HG03135 (cell line): Measurements from ENCODE around the gene FBLN1.
"Not testable (repeated sequence)": the region's sequence is repeated elsewhere in the genome, so short reads cannot be mapped to it uniquely, and the experiment has no call there.

Experiments
- ATAC-seq: cut with Tn5 transposase; IDR thresholded peaks from one replicate; pipeline ENCODE4 v1.9.1; 2021; ENCODE audit warnings: mild to moderate bottlenecking, moderate library complexity; ENCODE audit not compliant: unreplicated experiment

FBLN1 gene

DNA sequence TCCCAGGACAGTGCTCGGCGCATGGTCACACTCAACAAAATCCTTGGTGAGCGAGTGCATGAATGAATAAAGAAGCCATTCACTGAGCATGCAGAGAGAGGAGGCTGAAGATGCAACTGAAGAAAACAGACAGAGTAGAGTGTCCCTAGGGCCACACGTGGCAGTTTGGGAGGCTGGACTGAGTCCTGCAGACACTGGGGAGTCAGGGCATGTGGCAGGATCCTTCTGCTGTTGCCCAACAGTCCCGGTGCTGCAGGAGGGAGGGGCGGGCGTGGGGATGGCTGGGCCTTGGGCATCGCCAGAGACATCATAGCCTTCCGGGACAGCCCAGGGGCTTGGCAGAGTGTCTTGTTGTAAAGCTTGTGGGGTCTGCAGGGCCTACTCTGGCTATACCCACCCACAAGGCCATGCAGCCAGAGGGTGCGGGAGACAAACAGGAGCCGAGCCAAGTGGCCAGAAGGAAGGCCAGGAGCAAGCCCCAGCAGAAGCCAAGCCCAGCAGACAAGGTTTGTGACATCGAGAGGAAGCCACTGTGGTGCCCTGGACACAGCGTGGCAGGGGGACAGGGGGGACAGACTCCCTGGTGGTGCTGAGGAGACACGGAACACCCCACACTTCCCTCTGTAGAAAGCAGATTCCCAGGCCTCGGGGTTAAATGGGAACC is 26.7 kb upstream of the FBLN1 start:
- ATAC-seq, result no peak

DNA sequence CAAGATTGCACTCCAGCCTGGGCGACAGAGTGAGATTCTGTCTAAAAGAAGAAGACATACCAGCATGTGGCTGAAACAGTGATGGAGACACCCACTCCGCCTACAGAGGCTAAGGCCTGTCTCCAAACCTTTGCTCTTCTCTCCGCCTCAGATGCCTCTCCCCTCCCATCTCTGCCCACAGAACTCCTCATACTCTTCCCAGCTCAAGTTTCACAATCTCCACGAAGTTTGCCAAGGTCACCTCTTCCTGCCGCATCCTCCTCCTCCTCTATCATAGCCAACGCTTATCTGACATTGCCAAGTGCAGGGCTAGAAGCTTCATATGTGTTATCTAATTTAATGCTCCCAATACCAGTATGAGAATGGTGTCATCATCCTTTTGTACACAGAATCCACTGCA is 25.9 kb upstream of the FBLN1 start:
- no peak for ATAC-seq

- ATAC-seq, result no peak
These were observed 25.1 kb upstream of the FBLN1 start for GRCh38 chr22:45477366-45478107.

- ATAC-seq, result no peak
These were observed 24.4 kb upstream of the FBLN1 start for GRCh38 chr22:45478108-45478771.

DNA sequence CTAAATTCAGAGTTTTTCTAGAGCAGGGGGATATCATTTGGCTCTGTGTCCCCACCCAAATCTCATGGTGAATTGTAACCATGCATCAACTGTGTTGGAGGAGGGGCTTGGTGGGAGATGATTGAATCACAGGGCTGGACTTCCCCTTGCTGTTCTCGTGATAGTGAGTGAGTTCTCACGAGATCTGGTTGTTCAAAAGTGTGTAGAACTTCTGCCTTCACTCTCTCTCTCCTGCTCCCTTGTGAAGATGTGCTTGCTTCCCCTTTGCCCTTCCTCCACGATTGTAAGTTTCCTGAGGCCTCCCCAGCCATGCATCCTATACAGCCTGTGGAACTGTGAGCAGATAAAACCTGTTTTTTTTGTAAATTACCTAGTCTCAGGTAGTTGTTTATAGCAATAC is 22.0 kb upstream of the FBLN1 start:
- ATAC-seq, result no peak

- no peak for ATAC-seq
These were observed 21.0 kb upstream of the FBLN1 start for GRCh38 chr22:45481661-45482060.

DNA sequence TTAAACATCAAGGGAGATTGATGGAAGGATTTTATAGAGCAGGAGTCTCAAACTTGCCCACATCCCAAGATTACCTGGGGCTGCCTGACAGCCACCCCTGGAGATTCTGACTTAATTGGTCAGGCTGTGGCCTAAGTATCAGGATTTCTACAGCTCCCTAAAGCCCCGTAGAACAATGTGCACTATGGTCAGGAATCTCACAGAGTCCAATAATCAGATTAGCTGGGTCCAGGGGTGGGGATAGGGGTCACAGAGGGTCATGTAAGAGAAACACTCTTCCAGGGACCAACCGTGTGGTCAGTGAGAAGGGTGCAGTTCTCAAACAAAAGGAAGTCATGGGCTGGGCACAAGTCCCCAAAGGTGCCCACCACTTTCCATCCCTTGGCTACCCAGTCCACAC is 20.5 kb upstream of the FBLN1 start:
- no peak for ATAC-seq

DNA sequence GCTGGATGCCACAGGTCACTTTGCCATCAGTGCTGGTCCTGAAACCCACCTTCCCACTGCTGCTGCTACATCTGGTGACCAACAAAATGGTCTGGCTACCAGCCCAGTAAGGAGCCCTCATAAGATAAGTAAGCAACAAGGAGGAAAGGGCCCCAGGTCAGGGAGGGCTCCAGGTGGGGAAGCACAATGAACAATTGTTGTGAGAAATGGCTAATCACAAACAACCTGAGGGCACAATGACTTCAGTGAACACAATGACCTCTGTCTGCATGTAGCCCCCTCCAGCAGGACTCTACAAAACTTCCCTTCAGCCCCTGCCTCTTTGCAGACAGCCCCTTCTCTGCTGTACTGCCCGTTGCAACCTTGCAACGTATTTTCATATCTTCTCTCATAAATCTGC is 19.4 kb upstream of the FBLN1 start:
- no peak for ATAC-seq

GRCh38 chr22:45483918-45484499 is 18.7 kb upstream of the FBLN1 start:
- no peak for ATAC-seq

DNA sequence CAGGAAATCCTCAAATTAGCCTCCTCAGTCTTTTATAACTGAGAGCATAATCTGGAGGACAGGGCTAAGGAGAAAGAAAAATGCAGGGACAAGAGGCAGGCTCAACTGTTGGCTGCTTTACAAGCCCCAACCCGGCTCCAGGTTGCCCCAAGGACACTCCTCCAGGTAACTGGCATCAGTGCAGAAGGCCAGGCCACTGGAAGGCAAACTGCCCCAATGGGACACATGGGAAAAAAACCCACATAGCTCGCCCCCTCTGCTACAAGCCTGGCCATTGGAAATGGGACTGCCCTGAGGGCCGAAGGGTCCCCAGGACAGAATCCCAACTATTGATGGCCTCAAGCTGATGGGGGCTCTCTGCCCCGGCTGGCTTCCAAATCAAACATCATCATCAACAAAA is 17.9 kb upstream of the FBLN1 start:
- ATAC-seq, result no peak

- no peak for ATAC-seq
These were observed 17.4 kb upstream of the FBLN1 start for GRCh38 chr22:45485261-45485660.

DNA sequence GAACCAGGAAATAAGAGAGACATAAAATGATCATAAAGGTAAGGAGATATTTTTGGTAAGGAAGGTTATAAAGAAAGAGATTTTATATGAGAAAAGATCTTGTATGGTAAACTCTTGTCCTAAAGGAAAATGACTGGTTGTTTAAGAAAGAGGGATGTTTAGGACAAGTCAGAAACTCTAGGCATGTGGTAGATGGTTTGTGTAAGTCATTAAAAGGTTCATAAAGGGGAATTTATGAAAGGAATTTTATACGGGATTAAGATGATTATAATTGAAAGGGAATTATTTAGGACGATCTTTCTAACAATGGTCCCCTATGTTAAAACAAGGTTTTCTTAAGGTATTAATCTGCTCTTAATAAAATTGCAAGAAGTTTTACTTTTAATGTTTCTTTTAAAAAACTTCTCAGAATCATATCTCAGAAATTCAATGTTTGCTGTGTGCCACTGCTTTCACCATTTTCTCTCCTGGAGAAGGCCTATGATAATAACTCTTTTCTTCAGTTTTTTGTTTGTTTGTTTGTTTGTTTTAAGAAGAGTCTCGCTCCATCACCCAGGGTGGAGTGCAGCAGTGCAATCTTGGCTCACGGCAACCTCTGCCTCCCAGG is 13.8 kb upstream of the FBLN1 start:
- no peak for ATAC-seq

DNA sequence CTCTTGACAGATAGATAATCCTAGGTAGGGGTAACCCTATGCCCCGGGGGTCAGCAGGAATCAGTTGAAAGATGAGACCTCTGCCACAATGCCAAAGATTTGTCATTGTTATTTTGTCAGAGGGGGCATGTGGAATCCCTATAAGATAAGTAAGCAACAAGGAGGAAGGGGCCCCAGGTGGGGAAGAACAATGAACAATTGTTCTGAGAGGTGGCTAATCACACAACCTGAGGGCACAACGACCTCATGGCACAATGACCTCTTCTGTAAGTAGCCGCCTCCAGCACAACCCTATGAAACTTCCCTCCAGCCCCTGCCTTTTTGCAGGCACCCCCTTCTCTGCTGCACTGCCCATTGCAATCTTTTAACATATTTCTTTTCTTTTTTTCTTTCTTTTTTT is 11.8 kb upstream of the FBLN1 start:
- ATAC-seq, result no peak

DNA sequence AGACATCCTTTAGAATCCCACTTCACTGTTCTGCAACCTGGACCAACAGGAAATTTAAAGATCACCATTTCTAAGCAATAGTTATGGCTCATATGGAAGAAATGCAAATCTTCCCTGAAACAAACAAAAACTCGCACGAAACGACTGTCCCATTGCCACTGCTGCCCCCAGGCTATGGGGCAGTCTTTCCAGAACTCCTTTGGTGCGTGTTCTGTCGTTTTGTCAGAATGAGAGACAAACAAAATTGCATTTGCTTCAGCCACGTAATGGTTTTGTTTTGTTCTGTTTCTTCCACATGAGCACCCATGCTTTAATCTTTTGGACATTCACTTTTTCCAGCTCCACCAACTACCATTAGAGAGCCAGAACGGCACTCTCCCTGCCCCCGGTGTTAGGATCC is 10.8 kb upstream of the FBLN1 start:
- no peak for ATAC-seq

GRCh38 chr22:45493286-45493771 is 9.4 kb upstream of the FBLN1 start:
- ATAC-seq, result no peak

GRCh38 chr22:45494306-45494705 is 8.4 kb upstream of the FBLN1 start:
- ATAC-seq, result not testable (repeated sequence)

DNA sequence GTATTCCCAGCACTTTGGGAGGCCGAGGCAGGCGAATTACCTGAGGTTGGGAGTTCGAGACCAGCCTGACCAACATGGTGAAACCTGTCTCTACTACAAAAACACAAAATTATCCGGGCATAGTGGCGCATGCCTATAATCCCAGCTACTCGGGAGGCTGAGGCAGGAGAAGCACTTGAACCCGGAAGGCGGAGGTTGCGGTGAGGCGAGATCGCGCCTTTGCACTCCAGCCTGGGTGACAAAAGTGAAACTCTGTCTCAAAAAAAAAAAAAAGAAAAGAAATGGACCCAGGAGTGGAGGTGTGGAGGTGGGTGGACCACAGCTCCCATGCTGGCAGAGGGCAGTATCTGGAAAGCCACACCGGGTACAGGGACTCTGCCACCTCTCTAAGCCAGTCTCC is 7.1 kb upstream of the FBLN1 start:
- not testable (repeated sequence) for ATAC-seq

GRCh38 chr22:45496451-45496941 is 6.2 kb upstream of the FBLN1 start:
- ATAC-seq, result no peak

GRCh38 chr22:45497351-45498145 is 5.1 kb upstream of the FBLN1 start:
- ATAC-seq, result no peak

- no peak for ATAC-seq
These were observed 2.9 kb upstream of the FBLN1 start for GRCh38 chr22:45499746-45500145.
